K562 (cell line): ENCODE data around the gene NUP153. TPM values are rescaled to one million over a fixed set of nuclear protein-coding genes. Genes with fewer than 3 reads are reported as not detected.

Experiments
- BMI1 ChIP-seq: fragments of 150-350 bp; IDR thresholded peaks from 2 replicates; pipeline ENCODE4 v1.6.1; 2014; ENCODE audit warnings: low read length
- CBFA2T2 ChIP-seq: fragments of 450-650 bp; conservative IDR thresholded peaks from 2 replicates; pipeline ENCODE4 v1.6.1; 2017; ENCODE audit warnings: mild to moderate bottlenecking
- DIDO1 ChIP-seq: fragments of 450-650 bp; IDR thresholded peaks from 2 replicates; pipeline ENCODE4 v1.6.1; 2016; ENCODE audit warnings: low read depth, missing biosample characterization, missing genetic modification characterization
- ETV1 ChIP-seq: fragments of 450-650 bp; conservative IDR thresholded peaks from 2 replicates; pipeline ENCODE4 v1.6.1; 2016; ENCODE audit warnings: missing genetic modification characterization, control low read depth, low read depth, missing compliant biosample characterization
- GTF2F1 ChIP-seq: IDR thresholded peaks from 2 replicates; pipeline ENCODE4 v1.6.1; 2011; ENCODE audit warnings: low read depth, low read length, improper control_type of control experiment
- MBD1 ChIP-seq: fragments of 250-450 bp; sonication (Bioruptor Pico); IDR thresholded peaks from 2 replicates; pipeline ENCODE4 v1.8.0; 2022; ENCODE audit warnings: inconsistent platforms
- NFIX ChIP-seq: fragments of 250-450 bp; sonication (Bioruptor Pico); IDR thresholded peaks from 2 replicates; pipeline ENCODE4 v1.4.0; 2020; ENCODE audit warnings: low read depth, mild to moderate bottlenecking, moderate library complexity
- RBM25 ChIP-seq: fragments of 200-400 bp; formaldehyde crosslinking; IDR thresholded peaks from 2 replicates; pipeline ENCODE4 v1.6.1; 2018; ENCODE audit warnings: low read length, low read depth, moderate library complexity; ENCODE audit not compliant: severe bottlenecking
- RREB1 ChIP-seq: fragments of 250-450 bp; sonication (Bioruptor Pico); IDR thresholded peaks from 2 replicates; pipeline ENCODE4 v1.4.0; 2020
- SMAD2 ChIP-seq: fragments of 150-350 bp; IDR thresholded peaks from 2 replicates; pipeline ENCODE4 v1.6.1; 2014; ENCODE audit warnings: low read depth, mild to moderate bottlenecking, low read length
- TARDBP ChIP-seq: fragments of 450-650 bp; IDR thresholded peaks from 2 replicates; pipeline ENCODE4 v1.6.1; 2016
- THRB ChIP-seq: fragments of 450-650 bp; formaldehyde crosslinking; conservative IDR thresholded peaks from 2 replicates; pipeline ENCODE4 v1.4.0; 2022; ENCODE audit warnings: mild to moderate bottlenecking, missing genetic modification characterization
- TRIM24 ChIP-seq, 2 experiments: fragments of 450-650 bp; IDR thresholded peaks; 2 replicates each; pipeline ENCODE4 v1.6.1; 2016
- TSC22D4 ChIP-seq: fragments of 450-650 bp; IDR thresholded peaks from 2 replicates; pipeline ENCODE4 v1.6.1; 2016; ENCODE audit warnings: missing genetic modification characterization, missing biosample characterization, control low read depth
- ZFP1 ChIP-seq: fragments of 450-650 bp; formaldehyde crosslinking; IDR thresholded peaks from 2 replicates; pipeline ENCODE4 v1.4.0; 2020; ENCODE audit warnings: mild to moderate bottlenecking, mixed read lengths
- ZNF592 ChIP-seq: fragments of 450-650 bp; IDR thresholded peaks from 2 replicates; pipeline ENCODE4 v1.6.1; 2017; ENCODE audit warnings: antibody characterized with exemption, mild to moderate bottlenecking
- polyA plus RNA-seq, 8 experiments: library from polyadenylated mRNA; depleted of rRNA in 4 of 8; stranded (reverse) in 5 of 8; unstranded in 3 of 8; fragments of >200 nt; fragmentation: Nextera tagmentation in 2 of 8; fragmentation: Illumina TruSeq in 1 of 8; extraction: Ambion mirVana in 2 of 8; extraction: Trizol in 1 of 8; gene quantifications; 2 replicates each; pipeline versions ENCODE4 v1.2.1 to v1.2.3, GENCODE V29; 2011 to 2014; ENCODE audit warnings: inconsistent platforms in 1 of 8, missing spikeins in 1 of 8
- total RNA-seq, 7 experiments: library from RNA; depleted of rRNA in 6 of 7; stranded (reverse); fragments of >200 nt in 6 of 7; fragmentation: Illumina TruSeq in 2 of 7; extraction: Trizol in 2 of 7; gene quantifications; 2 replicates each; pipeline versions ENCODE4 v1.2.1 to v1.2.3, GENCODE V29; 2011 to 2021; ENCODE audit warnings: low replicate concordance in 1 of 7

NUP153 gene
- total and polyA plus RNA-seq, 9 of the 15 experiments (the other 6 are each of a cell fraction or from before 2014, with no cell fraction given), result 21.9 to 110 (median 84.8) TPM

- TF ChIP-seq ETV1 (tag) (peak; percentile 91), BMI1 (no peak), TARDBP (no peak), MBD1 (0 out of 2 replicates have a peak, but pooled peaks have one; percentile 43), SMAD2 (no peak), DIDO1 (no peak), TRIM24 (IDR thresholded peaks at IDR 0.05) (0 out of 4 replicates have a peak, but pooled peaks of 1 of the 2 experiments have one; percentile 10), GTF2F1 (no peak), THRB (CRISPR knock-in tag) (no peak), ZFP1 (CRISPR knock-in tag) (no peak), CBFA2T2 (no peak), NFIX (CRISPR knock-in tag) (no peak), RREB1 (CRISPR knock-in tag) (no peak), TSC22D4 (tag) (no peak), ZNF592 (no peak), RBM25 (no peak)
These were observed 106.7 kb downstream of the NUP153 start, which contains the start of gene FAM8A1 (continued) for GRCh38 chr6:17599877-17600526.
